ENCODE results near the gene C16orf96. TPM values are rescaled to one million over a fixed set of nuclear protein-coding genes. Genes with fewer than 3 reads are reported as not detected.

C16orf96 gene
- total RNA-seq, 1 experiment from 2014 or later, result 1.4 TPM

DNA sequence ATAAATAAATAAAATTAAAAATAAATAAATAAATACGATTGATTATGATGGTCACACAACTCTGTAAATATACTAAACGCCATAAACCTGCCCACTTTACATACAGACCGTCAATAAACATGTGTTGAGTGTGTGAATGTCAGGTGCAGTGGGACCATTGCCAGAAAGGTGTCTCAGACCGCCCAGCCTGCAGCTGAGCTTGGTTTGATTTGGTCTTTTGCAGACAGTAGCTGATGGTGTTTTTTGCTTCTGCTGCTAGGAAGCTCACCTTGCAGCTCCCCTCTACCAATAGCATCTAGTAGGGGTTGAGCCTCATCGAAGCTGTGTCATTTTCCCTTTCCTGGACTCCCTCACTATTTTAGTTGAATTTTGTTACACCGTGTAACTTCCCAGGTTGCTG lies 35.1 kb downstream of the C16orf96 start:
- no peak overlapping the region for H3K27ac Mint-ChIP-seq

More for the DNA sequence above, 35.1 kb downstream of the C16orf96 start:
- Histone ChIP-seq H4K8ac (replicated peaks; ENCODE audit: insufficient read length, low read depth, low read length) (no peak overlapping the region), H2AFZ (ENCODE audit: low read length) (no peak overlapping the region), H3K4ac (ENCODE audit: low read depth, low read length) (no peak overlapping the region), H3K27me3 (ENCODE audit: insufficient read depth, low read length) (no peaks in the 10 kb centered on the region), H3K9ac (ENCODE audit: extremely low read depth, insufficient read length, low read length) (no peak overlapping the region), H4K91ac (ENCODE audit: insufficient read length, low read depth, low read length) (no peak overlapping the region), H3K79me1 (ENCODE audit: insufficient read depth, low read depth, low read length, poor library complexity, severe bottlenecking) (no peaks in the 10 kb centered on the region), H3K18ac (ENCODE audit: insufficient read length, low read depth, low read length) (no peak overlapping the region), H3K4me2 (ENCODE audit: insufficient read depth, insufficient read length, low read length) (no peak overlapping the region), H3K56ac (ENCODE audit: insufficient read length, low read depth, low read length) (no peak overlapping the region), H4K5ac (ENCODE audit: insufficient read length, low read depth, low read length) (no peak overlapping the region), H2AK5ac (ENCODE audit: insufficient read length, low read length) (no peak overlapping the region), H3K14ac (ENCODE audit: insufficient read depth, low read length) (no peak overlapping the region), H3K4me1 (ENCODE audit: insufficient read depth, low read length) (peaks cover 5% of the 10 kb centered on the region; the same call in 1 of the 2 replicates), H2BK120ac (ENCODE audit: low read depth, low read length, poor library complexity, severe bottlenecking) (no peak overlapping the region), H2BK12ac (ENCODE audit: insufficient read length, low read depth, low read length) (no peak overlapping the region), H3K23ac (ENCODE audit: insufficient read length, low read depth, low read length) (no peak overlapping the region), H3K27ac (ENCODE audit: insufficient read length, low read depth, low read length) (no peak overlapping the region), H3K23me2 (ENCODE audit: insufficient read length, low read depth, low read length, poor library complexity, severe bottlenecking) (no peaks in the 10 kb centered on the region), H3K79me2 (ENCODE audit: insufficient read depth, low read length) (no peaks in the 10 kb centered on the region), H2BK20ac (ENCODE audit: low read depth, low read length, poor library complexity, severe bottlenecking) (no peak overlapping the region), H2BK15ac (ENCODE audit: low read depth, low read length) (no peak overlapping the region), H4K20me1 (ENCODE audit: control insufficient read depth, insufficient read depth, insufficient read length) (no peaks in the 10 kb centered on the region), H3T11ph (ENCODE audit: low read length) (no peak overlapping the region), H2BK5ac (ENCODE audit: insufficient read length, low read length) (no peak overlapping the region), H3K9me3 (ENCODE audit: control insufficient read depth, low read depth, low read length) (no peaks in the 10 kb centered on the region)
- Mint-ChIP-seq H3K27me3 (ENCODE audit: low read depth) (peaks cover 15% of the 10 kb centered on the region), H3K4me1 (peaks cover 32% of the 10 kb centered on the region in 2 experiments), H3K4me3 (no peak overlapping the region), H3K36me3 (ENCODE audit: insufficient read depth in 1 of 3, low read depth in 3 of 3) (peaks cover 5 to 11% (median 6%) of the 10 kb centered on the region in 3 experiments; a peak in 5 of 7 replicates), H3K9me3 (peaks cover 9 to 10% of the 10 kb centered on the region in 2 experiments; a peak in 4 of 5 replicates)
- WGBS (ENCODE audit: extremely low coverage, insufficient read length, low lambda C conversion rate), result no CpG with 5 or more reads among the region's 6 CpGs
- DNase-seq, result no peak
- TF ChIP-seq, protein P1, sequence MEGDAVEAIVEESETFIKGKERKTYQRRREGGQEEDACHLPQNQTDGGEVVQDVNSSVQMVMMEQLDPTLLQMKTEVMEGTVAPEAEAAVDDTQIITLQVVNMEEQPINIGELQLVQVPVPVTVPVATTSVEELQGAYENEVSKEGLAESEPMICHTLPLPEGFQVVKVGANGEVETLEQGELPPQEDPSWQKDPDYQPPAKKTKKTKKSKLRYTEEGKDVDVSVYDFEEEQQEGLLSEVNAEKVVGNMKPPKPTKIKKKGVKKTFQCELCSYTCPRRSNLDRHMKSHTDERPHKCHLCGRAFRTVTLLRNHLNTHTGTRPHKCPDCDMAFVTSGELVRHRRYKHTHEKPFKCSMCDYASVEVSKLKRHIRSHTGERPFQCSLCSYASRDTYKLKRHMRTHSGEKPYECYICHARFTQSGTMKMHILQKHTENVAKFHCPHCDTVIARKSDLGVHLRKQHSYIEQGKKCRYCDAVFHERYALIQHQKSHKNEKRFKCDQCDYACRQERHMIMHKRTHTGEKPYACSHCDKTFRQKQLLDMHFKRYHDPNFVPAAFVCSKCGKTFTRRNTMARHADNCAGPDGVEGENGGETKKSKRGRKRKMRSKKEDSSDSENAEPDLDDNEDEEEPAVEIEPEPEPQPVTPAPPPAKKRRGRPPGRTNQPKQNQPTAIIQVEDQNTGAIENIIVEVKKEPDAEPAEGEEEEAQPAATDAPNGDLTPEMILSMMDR (conservative IDR thresholded peaks at IDR 0.05), result no peak
